ENCODE measurements around the gene RANBP1.

RANBP1 gene

DNA sequence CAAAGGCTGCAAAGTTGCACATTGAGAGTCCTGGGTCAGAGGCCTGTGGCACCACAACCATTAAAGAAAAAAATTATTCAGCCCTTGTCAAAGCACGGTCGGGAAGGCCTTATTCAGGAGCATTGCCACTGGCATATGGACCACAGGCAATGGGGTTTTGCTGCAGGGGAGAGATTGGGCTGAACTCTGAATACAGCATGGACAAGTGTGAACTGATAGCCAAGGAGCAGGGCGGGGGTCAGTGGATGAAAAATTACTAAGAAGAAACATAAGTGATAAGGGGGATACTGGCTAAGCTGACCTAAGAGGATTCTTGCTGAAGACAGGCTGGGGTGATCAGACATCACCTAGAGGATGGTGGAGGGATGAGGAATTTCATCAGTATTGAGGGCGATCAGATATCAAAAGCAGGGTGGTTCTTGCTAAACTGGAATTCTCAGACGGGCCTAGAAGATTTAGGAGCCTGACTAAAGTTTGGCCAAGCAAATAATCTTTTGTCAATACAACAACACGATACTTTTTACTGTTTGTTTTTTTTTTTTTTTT lies 39.2 kb upstream of the RANBP1 start:
- TF ChIP-seq, protein P1, sequence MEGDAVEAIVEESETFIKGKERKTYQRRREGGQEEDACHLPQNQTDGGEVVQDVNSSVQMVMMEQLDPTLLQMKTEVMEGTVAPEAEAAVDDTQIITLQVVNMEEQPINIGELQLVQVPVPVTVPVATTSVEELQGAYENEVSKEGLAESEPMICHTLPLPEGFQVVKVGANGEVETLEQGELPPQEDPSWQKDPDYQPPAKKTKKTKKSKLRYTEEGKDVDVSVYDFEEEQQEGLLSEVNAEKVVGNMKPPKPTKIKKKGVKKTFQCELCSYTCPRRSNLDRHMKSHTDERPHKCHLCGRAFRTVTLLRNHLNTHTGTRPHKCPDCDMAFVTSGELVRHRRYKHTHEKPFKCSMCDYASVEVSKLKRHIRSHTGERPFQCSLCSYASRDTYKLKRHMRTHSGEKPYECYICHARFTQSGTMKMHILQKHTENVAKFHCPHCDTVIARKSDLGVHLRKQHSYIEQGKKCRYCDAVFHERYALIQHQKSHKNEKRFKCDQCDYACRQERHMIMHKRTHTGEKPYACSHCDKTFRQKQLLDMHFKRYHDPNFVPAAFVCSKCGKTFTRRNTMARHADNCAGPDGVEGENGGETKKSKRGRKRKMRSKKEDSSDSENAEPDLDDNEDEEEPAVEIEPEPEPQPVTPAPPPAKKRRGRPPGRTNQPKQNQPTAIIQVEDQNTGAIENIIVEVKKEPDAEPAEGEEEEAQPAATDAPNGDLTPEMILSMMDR (IDR thresholded peaks at IDR 0.05; ENCODE audit: unreplicated experiment in 3 of 3) = no peak
- Mint-ChIP-seq H3K4me1 (peaks cover 12% of the 10 kb centered on the region), H3K27ac (peak overlapping the region; percentile 29 to 76 (median 61)), H3K36me3 (ENCODE audit: low read depth) (no peaks in the 10 kb centered on the region), H3K9me3 (no peaks in the 10 kb centered on the region), H3K27me3 (ENCODE audit: low read depth) (no peaks in the 10 kb centered on the region), H3K4me3 (peak overlapping the region; percentile 50 to 74 (median 59))

DNA sequence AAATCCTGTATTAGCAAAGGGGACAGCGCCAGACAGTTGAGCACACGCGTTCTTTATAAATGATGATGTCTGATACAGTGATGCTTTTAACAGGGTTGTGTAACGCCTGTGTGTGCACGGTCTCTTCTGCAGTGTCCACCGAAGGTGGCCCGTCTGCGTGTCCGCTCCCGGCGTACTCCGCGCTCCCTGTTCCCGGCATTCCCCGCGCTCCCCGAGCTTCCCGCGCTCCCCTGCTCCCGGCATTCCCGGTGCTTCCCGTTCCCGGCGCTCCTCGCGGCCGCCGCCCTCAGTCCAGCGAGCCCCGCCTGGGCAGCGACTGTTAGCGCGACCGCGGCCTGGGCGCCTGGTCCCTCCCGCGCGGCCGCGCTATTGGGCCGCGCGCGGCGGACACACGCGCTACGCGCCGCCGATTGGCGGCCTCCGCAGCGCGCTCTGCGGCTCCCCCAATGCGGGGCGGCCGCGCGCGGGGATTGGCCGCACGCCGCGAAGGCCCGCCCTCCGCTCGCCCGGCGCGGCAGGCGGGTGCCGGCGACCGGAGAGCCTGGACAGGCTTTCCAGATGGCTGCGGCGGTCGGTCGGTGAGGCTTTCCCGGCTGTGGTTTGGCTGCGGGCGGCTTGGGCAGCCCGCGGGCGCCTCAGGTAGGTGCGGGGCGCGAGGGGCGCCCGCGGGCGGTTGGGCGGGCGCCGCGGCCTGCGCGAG lies 36.0 kb upstream of the RANBP1 start, which contains the start of gene DGCR8:
Gene DGCR8, plus strand, starts transcription at position 497 of the 700 bp plus-strand sequence. CDS start 5,723 bp downstream, outside the sequence.
- H3K4me1 Mint-ChIP-seq = peaks cover 39% of the 10 kb centered on the region
- peak within 1 kb of the TSS; percentile 94 to 99 (median 99) for H3K27ac Mint-ChIP-seq
- TF ChIP-seq, protein P1 (IDR thresholded peaks at IDR 0.05; ENCODE audit: unreplicated experiment in 3 of 3) = no peak
- no peaks in the 10 kb centered on the region for H3K9me3 Mint-ChIP-seq
- peak within 1 kb of the TSS; percentile 91 to 96 (median 93) for H3K4me3 Mint-ChIP-seq
- H3K27me3 Mint-ChIP-seq (ENCODE audit: low read depth) = no peaks in the 10 kb centered on the region
- H3K36me3 Mint-ChIP-seq (ENCODE audit: low read depth) = no peaks in the 10 kb centered on the region

DNA sequence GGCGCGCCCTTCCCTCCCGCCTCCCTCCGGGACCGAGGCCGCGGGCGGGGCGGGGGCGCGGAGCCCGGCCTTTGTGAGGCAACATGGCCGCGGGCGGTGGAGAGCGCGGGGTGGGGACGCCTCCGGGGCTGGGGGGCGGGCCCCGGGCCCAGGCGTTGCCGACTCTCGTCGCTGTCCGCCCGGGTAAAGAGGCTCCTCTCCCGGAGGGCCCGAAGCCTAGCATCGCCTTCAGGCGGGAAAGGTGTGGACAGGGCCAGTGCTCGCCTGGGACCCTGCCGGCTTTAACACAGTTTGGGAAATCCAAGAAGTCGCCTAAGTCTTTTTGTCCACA lies 35.5 kb upstream of the RANBP1 start:
- Mint-ChIP-seq H3K9me3 (no peaks in the 10 kb centered on the region), H3K27me3 (ENCODE audit: low read depth) (no peaks in the 10 kb centered on the region), H3K36me3 (ENCODE audit: low read depth) (peaks cover 5% of the 10 kb centered on the region), H3K4me1 (peaks cover 39% of the 10 kb centered on the region), H3K4me3 (peak overlapping the region; percentile 89 to 96 (median 93)), H3K27ac (peak overlapping the region; percentile 81 to 99 (median 88))
- TF ChIP-seq, protein P1 (IDR thresholded peaks at IDR 0.05; ENCODE audit: unreplicated experiment in 3 of 3) = no peak

DNA sequence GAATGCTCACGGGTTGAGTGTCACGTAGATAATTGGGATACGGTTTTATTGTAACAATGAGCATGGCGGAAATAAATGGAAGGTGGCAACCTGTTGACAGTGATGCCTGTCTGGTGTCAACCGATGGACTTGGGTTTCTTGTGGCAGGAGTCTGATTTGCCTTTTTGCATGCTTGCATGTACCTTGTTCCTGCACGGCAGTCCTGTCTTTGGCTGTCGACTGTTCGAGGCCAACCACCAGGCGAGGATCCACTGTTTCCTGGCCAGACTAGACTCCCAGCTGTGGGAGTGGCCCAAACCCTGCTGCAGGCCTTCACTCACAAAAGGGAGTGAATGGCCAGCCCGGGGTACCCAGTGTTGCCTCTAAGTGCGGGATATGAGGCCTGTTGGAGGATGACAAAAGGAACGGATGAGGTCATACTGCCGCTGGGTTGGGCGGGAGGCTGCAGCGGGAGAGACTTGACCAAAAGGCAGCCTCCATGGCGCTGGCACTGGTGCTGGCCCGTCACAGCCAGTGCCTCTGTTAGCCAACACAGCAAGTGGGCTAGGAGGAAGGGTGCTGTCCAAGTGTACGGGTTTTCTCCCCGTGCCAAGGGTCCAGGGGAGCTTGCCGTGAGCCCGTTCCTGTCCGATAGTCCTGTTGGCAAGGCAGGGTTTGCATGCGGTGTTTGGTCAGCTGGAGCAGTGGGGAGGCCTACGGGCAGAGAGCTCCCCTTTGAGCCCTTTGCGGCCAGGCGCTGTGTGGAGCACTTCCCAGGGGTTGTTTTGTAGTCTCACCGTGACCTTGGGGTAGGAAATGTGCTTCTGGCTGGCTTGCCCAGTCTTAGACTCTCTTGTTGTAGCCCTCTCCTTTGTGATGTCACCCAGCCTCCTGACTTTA lies 34.9 kb upstream of the RANBP1 start:
- peak overlapping the region; percentile 81 to 99 (median 88) for H3K27ac Mint-ChIP-seq
- TF ChIP-seq, protein P1 (IDR thresholded peaks at IDR 0.05; ENCODE audit: unreplicated experiment in 3 of 3) = no peak
- H3K4me3 Mint-ChIP-seq = peak overlapping the region; percentile 89 to 96 (median 93)
- no peaks in the 10 kb centered on the region for H3K9me3 Mint-ChIP-seq
- peaks cover 39% of the 10 kb centered on the region for H3K4me1 Mint-ChIP-seq
- H3K36me3 Mint-ChIP-seq (ENCODE audit: low read depth) = peaks cover 9% of the 10 kb centered on the region
- no peaks in the 10 kb centered on the region for H3K27me3 Mint-ChIP-seq (ENCODE audit: low read depth)

DNA sequence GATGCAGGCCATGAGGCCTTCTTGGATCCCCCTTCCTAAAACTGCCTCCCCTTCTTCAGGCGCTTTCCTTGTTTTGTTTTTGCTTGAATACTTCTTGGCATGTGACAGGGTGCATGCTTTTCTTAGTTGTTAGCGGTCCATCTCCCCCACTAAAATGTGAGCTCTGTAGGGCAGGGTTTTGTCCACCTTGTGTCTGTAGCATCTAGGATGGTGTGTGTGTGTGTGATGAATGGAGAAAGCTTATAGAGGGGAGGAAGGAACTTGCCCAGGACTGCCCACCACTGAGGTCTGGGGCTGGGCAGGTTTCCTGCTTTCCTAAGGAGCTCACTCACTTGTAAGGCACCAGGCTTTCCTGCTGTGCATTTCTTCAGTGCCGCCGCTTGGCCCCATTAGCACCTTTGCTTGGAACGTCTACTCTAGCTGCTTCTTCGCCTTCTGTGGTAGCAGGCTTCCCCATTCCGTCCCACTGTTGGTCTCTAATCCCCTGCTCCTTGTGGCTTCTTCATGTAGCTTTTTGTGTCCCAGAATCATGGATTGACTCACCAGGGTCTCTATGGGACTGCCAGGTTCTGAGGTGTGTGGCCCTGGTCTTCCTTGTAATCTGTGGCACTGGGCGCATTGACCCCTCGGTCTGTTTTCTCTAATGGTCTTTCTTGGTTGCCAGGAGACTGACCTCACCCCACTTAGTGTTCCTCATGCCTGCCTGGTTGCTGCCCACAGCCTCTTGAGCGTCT lies 32.6 kb upstream of the RANBP1 start:
- Mint-ChIP-seq H3K36me3 (ENCODE audit: low read depth) (peaks cover 29% of the 10 kb centered on the region), H3K27ac (peak overlapping the region; percentile 77 to 89 (median 85)), H3K4me3 (peak overlapping the region; percentile 89 to 96 (median 93)), H3K4me1 (peaks cover 39% of the 10 kb centered on the region), H3K27me3 (ENCODE audit: low read depth) (no peaks in the 10 kb centered on the region), H3K9me3 (no peaks in the 10 kb centered on the region)
- TF ChIP-seq, protein P1 (IDR thresholded peaks at IDR 0.05; ENCODE audit: unreplicated experiment in 3 of 3) = no peak

Data from nephron (organoid).